Natural killer cell (primary cell): ENCODE results near the gene CFAP68. TPM values are rescaled to one million over a fixed set of nuclear protein-coding genes. Genes with fewer than 3 reads are reported as not detected.

Source experiments
- ATAC-seq, 3 donors: fragments of 150-1000 bp in 2 of 3; fragments of 200-7000 bp in 1 of 3; cut with Tn5 transposase; 1 replicate in 1 of 3; 2 replicates in 2 of 3; pipeline ENCODE4 v1.10.0; 2021; ENCODE audit warnings: mild to moderate bottlenecking in 2 of 3, moderate library complexity in 2 of 3
- DNase-seq, 2 donors: peaks; one replicate each; pipeline versions ENCODE4 v3.0.0 to v3.0.0-alpha.2; 2013 to 2021; ENCODE audit warnings: mixed read lengths in 1 of 2
- H3K27ac ChIP-seq: one replicate; pipeline ENCODE4 v1.5.1; 2013; ENCODE audit warnings: mild to moderate bottlenecking, low read length
- H3K27me3 ChIP-seq: one replicate; pipeline ENCODE4 v1.6.1; 2013; ENCODE audit warnings: low read length; ENCODE audit not compliant: control insufficient read depth, insufficient read depth
- H3K36me3 ChIP-seq: one replicate; pipeline ENCODE4 v1.6.1; 2013; ENCODE audit warnings: low read length; ENCODE audit not compliant: control insufficient read depth, insufficient read depth
- H3K4me1 ChIP-seq: one replicate; pipeline ENCODE4 v1.6.1; 2013; ENCODE audit warnings: low read length; ENCODE audit not compliant: control insufficient read depth, insufficient read depth
- H3K4me3 ChIP-seq: one replicate; pipeline ENCODE4 v1.5.1; 2013; ENCODE audit warnings: low read length
- H3K9me3 ChIP-seq: one replicate; pipeline ENCODE4 v1.6.1; 2013; ENCODE audit warnings: low read length; ENCODE audit not compliant: control insufficient read depth, insufficient read depth
- H3K27ac Mint-ChIP-seq, 2 donors: one replicate each; pipeline ENCODE4 v1.8.0; 2022; ENCODE audit warnings: mild to moderate bottlenecking in 2 of 2, mixed read lengths in 2 of 2, moderate library complexity in 1 of 2
- H3K27me3 Mint-ChIP-seq, 2 donors: one replicate each; pipeline ENCODE4 v1.8.0; 2022; ENCODE audit warnings: low read depth in 2 of 2, mixed read lengths in 2 of 2
- H3K36me3 Mint-ChIP-seq: one replicate; pipeline ENCODE4 v1.8.0; 2022; ENCODE audit warnings: mixed read lengths
- H3K4me1 Mint-ChIP-seq, 2 donors: one replicate each; pipeline ENCODE4 v1.8.0; 2022; ENCODE audit warnings: mixed read lengths in 2 of 2
- H3K4me3 Mint-ChIP-seq: one replicate; pipeline ENCODE4 v1.8.0; 2022; ENCODE audit warnings: mild to moderate bottlenecking, moderate library complexity, mixed read lengths
- H3K9me3 Mint-ChIP-seq, 2 donors: one replicate each; pipeline ENCODE4 v1.8.0; 2022; ENCODE audit warnings: mixed read lengths in 2 of 2
- WGBS: methylation state at CpG from one replicate; pipeline ENCODE4 v1.1.7; 2013; ENCODE audit warnings: missing lambda C conversion rate; ENCODE audit not compliant: insufficient coverage; 5-methylcytosine and 5-hydroxymethylcytosine counted together
- intact Hi-C: fragments of 100-400 bp; cut with micrococcal nuclease; formaldehyde crosslinking; loops from one replicate; pipeline ENCODE4 v1.14.2; 2022
- total RNA-seq, 4 donors: library from RNA; stranded (reverse); fragments of 120-200 nt in 1 of 4; gene quantifications; one replicate each; pipeline versions ENCODE4 v1.2.3 to v1.2.4, GENCODE V29; 2013 to 2022
- TF ChIP-seq, protein P1 (sequence below): fragments of 200-600 bp; IDR thresholded peaks from one replicate; pipeline ENCODE4 v1.8.0; 2022; ENCODE audit warnings: antibody characterized with exemption

CFAP68 gene
- total RNA-seq, 3 donors from 2014 or later (not counting 1 experiment from before 2014, with no cell fraction given) = 5.9 to 9.2 (median 7.6) TPM

GRCh38 chr11:111851067-111851466, 28.3 kb upstream of the CFAP68 start:
- no peak overlapping the region for H3K4me3 Mint-ChIP-seq
- 100% methylated on average over 7 of the region's 8 CpGs for WGBS
- H3K4me1 Mint-ChIP-seq = peaks cover 0 to 5% of the 10 kb centered on the region in 2 donors
- Histone ChIP-seq H3K36me3 (peaks cover 29% of the 10 kb centered on the region), H3K9me3 (no peaks in the 10 kb centered on the region), H3K27ac (no peak overlapping the region), H3K27me3 (no peaks in the 10 kb centered on the region), H3K4me1 (no peaks in the 10 kb centered on the region), H3K4me3 (no peak overlapping the region)
- DNase-seq = no peak
- no peaks in the 10 kb centered on the region for H3K9me3 Mint-ChIP-seq
- peaks cover 11% of the 10 kb centered on the region for H3K36me3 Mint-ChIP-seq
- TF ChIP-seq, protein P1, sequence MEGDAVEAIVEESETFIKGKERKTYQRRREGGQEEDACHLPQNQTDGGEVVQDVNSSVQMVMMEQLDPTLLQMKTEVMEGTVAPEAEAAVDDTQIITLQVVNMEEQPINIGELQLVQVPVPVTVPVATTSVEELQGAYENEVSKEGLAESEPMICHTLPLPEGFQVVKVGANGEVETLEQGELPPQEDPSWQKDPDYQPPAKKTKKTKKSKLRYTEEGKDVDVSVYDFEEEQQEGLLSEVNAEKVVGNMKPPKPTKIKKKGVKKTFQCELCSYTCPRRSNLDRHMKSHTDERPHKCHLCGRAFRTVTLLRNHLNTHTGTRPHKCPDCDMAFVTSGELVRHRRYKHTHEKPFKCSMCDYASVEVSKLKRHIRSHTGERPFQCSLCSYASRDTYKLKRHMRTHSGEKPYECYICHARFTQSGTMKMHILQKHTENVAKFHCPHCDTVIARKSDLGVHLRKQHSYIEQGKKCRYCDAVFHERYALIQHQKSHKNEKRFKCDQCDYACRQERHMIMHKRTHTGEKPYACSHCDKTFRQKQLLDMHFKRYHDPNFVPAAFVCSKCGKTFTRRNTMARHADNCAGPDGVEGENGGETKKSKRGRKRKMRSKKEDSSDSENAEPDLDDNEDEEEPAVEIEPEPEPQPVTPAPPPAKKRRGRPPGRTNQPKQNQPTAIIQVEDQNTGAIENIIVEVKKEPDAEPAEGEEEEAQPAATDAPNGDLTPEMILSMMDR = no peak
- no peak for ATAC-seq
- H3K27me3 Mint-ChIP-seq = no peaks in the 10 kb centered on the region
- H3K27ac Mint-ChIP-seq = no peak overlapping the region
- intact Hi-C loops = no loop called here

DNA sequence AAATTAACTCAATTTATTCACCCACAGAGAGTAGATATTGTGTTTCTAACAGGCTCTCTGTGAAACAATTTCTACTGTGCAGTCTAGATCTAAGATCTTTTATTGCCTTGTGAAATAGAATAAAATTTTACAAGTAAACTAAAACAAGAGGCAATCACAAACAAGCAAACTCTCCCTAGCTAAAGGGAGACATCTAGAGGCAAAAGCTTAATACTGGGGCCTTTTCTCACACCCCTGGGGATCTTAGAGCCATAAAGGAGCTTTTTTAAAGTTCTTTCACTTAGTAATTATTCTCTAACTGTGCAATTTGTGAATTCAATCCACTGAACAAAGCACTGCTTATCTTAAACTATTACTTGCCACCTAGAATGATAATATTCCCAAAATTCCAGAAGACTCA, 27.7 kb upstream of the CFAP68 start:
- DNase-seq = no peak
- intact Hi-C loops = no loop called here
- no peaks in the 10 kb centered on the region for H3K27me3 Mint-ChIP-seq
- Histone ChIP-seq H3K4me1 (no peaks in the 10 kb centered on the region), H3K36me3 (peaks cover 29% of the 10 kb centered on the region), H3K27ac (no peak overlapping the region), H3K27me3 (no peaks in the 10 kb centered on the region), H3K9me3 (no peaks in the 10 kb centered on the region), H3K4me3 (no peak overlapping the region)
- no peaks in the 10 kb centered on the region for H3K9me3 Mint-ChIP-seq
- ATAC-seq = no peak
- TF ChIP-seq, protein P1 = no peak
- H3K4me1 Mint-ChIP-seq = peaks cover 0 to 5% of the 10 kb centered on the region in 2 donors
- H3K4me3 Mint-ChIP-seq = no peak overlapping the region
- H3K36me3 Mint-ChIP-seq = peaks cover 11% of the 10 kb centered on the region
- no peak overlapping the region for H3K27ac Mint-ChIP-seq

DNA sequence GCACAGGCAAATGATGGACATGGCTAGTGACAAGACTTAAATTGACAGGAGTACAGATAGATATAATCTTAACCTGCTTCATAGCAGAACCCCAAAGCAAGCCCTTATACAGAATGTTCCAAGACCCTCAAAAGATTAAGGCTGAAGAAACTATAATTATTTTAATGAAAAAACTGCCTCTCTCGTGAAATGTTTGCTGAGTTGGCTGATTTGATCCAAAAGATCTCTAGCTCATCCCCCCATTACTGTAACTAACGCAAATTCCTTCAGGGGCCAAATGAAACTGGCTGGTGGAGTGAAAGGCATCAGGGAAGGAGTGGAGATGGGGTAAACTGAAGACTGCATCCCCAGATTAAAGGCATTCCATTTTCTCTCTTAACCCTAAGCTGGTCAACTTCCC, 27.2 kb upstream of the CFAP68 start:
- H3K4me3 ChIP-seq = no peak overlapping the region
- Mint-ChIP-seq H3K4me1 (peaks cover 0 to 5% of the 10 kb centered on the region in 2 donors), H3K36me3 (peaks cover 11% of the 10 kb centered on the region), H3K27ac (no peak overlapping the region), H3K4me3 (no peak overlapping the region), H3K27me3 (no peaks in the 10 kb centered on the region), H3K9me3 (no peaks in the 10 kb centered on the region)
- DNase-seq (no peak), ATAC-seq (no peak)
- no peaks in the 10 kb centered on the region for H3K4me1 ChIP-seq
- intact Hi-C loops = no loop called here
- no peak overlapping the region for H3K27ac ChIP-seq
- H3K9me3 ChIP-seq = no peaks in the 10 kb centered on the region
- no CpG with 5 or more reads among the region's 2 CpGs for WGBS
- no peaks in the 10 kb centered on the region for H3K27me3 ChIP-seq
- TF ChIP-seq, protein P1 = no peak
- peaks cover 31% of the 10 kb centered on the region for H3K36me3 ChIP-seq

DNA sequence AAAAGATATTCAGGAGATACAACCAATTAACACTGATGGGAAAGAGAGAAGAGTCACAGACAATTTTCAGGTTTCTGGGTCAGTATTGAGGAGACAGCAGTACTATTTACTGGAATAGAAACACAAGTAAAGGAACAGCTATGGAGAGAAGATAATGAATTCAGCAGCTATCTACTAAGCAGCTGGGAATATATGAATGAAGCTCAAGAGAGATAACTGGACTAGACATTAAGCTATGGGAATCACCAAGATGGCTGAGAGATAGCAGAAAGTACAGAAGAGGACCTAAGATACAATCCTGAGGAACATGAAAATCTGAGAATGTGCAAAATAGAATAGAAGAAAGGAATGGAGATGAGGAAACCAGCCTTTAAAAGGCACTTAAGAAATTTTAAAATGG, 23.8 kb upstream of the CFAP68 start:
- intact Hi-C loops = no loop called here

More for the DNA sequence above, 23.8 kb upstream of the CFAP68 start:
- TF ChIP-seq, protein P1 = no peak
- no peaks in the 10 kb centered on the region for H3K4me1 ChIP-seq
- H3K36me3 ChIP-seq = peaks cover 44% of the 10 kb centered on the region
- H3K27me3 Mint-ChIP-seq = no peaks in the 10 kb centered on the region
- no peak overlapping the region for H3K27ac Mint-ChIP-seq
- peaks cover 20% of the 10 kb centered on the region for H3K36me3 Mint-ChIP-seq
- H3K4me3 Mint-ChIP-seq = no peak overlapping the region
- H3K4me1 Mint-ChIP-seq = peaks cover 0 to 5% of the 10 kb centered on the region in 2 donors
- no peaks in the 10 kb centered on the region for H3K9me3 ChIP-seq
- no peak for DNase-seq
- no peaks in the 10 kb centered on the region for H3K27me3 ChIP-seq
- no peak overlapping the region for H3K27ac ChIP-seq
- no peak for ATAC-seq
- no peak overlapping the region for H3K4me3 ChIP-seq
- H3K9me3 Mint-ChIP-seq = no peaks in the 10 kb centered on the region
